H1 (cell line): ENCODE results near the gene AAGAB. TPM values are rescaled to one million over a fixed set of nuclear protein-coding genes. Genes with fewer than 3 reads are reported as not detected.

Source experiments
- CTCF ChIA-PET: fragments of 300-600 bp; sonication (Branson Sonifier 250); formaldehyde crosslinking; loops from one replicate; lab custom pipeline; 2021; ENCODE audit not compliant: partially characterized antibody; lab: Charles Lee
- POLR2A ChIA-PET: fragments of 300-600 bp; sonication (Branson Sonifier 250); formaldehyde crosslinking; loops from one replicate; lab custom pipeline; 2021; ENCODE audit warnings: inconsistent platforms; ENCODE audit not compliant: partially characterized antibody; lab: Charles Lee
- DNase-seq, 2 experiments: peaks; one replicate each; pipeline versions ENCODE4 v3.0.0 to v3.0.0-alpha.2; 2010 to 2022; ENCODE audit warnings: low spot score in 2 of 2, low read depth in 1 of 2, mixed read lengths in 1 of 2
- FAIRE-seq: peaks from 2 replicates; lab custom pipeline; 2011; peaks lifted over from hg19 to GRCh38; lab: Jason Lieb, UNC
- H2AFZ ChIP-seq: 2 replicates; pipeline ENCODE4 v1.8.1; 2012; ENCODE audit warnings: low read length, inconsistent platforms
- H2AK5ac ChIP-seq: 2 replicates; pipeline ENCODE4 v1.6.1; 2013; ENCODE audit warnings: low read depth, low read length
- H2BK120ac ChIP-seq: replicated peaks from 2 replicates; pipeline ENCODE3; 2013; ENCODE audit warnings: low read depth, low read length, inconsistent platforms
- H2BK12ac ChIP-seq: 2 replicates; pipeline ENCODE4 v1.6.1; 2013; ENCODE audit warnings: low read depth, low read length
- H2BK15ac ChIP-seq: 2 replicates; pipeline ENCODE4 v1.6.1; 2013; ENCODE audit warnings: low read length
- H2BK20ac ChIP-seq: 2 replicates; pipeline ENCODE4 v1.6.1; 2013; ENCODE audit warnings: low read length
- H2BK5ac ChIP-seq: 2 replicates; pipeline ENCODE4 v1.6.1; 2013; ENCODE audit warnings: low read depth, low read length
- H3K14ac ChIP-seq: 2 replicates; pipeline ENCODE4 v1.6.1; 2013; ENCODE audit warnings: inconsistent platforms; ENCODE audit not compliant: insufficient read length
- H3K18ac ChIP-seq: 2 replicates; pipeline ENCODE4 v1.6.1; 2013; ENCODE audit warnings: low read length; ENCODE audit errors: extremely low read depth
- H3K23ac ChIP-seq: 2 replicates; pipeline ENCODE4 v1.6.1; 2013; ENCODE audit warnings: inconsistent platforms; ENCODE audit not compliant: insufficient read length
- H3K23me2 ChIP-seq: 2 replicates; pipeline ENCODE4 v1.6.1; 2013; ENCODE audit warnings: low read depth, low read length
- H3K27ac ChIP-seq: 2 replicates; pipeline ENCODE4 v1.6.1; 2011; ENCODE audit warnings: low read depth, low read length, inconsistent platforms
- H3K27me3 ChIP-seq, 4 experiments: replicated peaks in 1 of 4; 1 replicate in 1 of 4; 2 replicates in 3 of 4; pipeline versions ENCODE4 v1.6.1 to v1.8.1; 2011 to 2013; ENCODE audit warnings: low read length in 3 of 4, mild to moderate bottlenecking in 3 of 4, inconsistent platforms in 2 of 4, mixed read lengths in 2 of 4, moderate library complexity in 1 of 4; ENCODE audit not compliant: control insufficient read depth in 3 of 4, insufficient read depth in 3 of 4; ENCODE audit errors: extremely low read depth in 1 of 4
- H3K36me3 ChIP-seq, 4 experiments: 2 replicates each; pipeline versions ENCODE4 v1.6.1 to v1.8.1; 2011 to 2013; ENCODE audit warnings: mild to moderate bottlenecking in 4 of 4, low read length in 3 of 4, moderate library complexity in 2 of 4, control low read depth in 1 of 4, inconsistent platforms in 1 of 4; ENCODE audit not compliant: insufficient read depth in 4 of 4, control insufficient read depth in 2 of 4
- H3K4ac ChIP-seq: replicated peaks from 2 replicates; pipeline ENCODE3; 2013; ENCODE audit warnings: low read length, low read depth, mixed read lengths, inconsistent platforms; ENCODE audit not compliant: insufficient read length
- H3K4me1 ChIP-seq, 4 experiments: replicated peaks in 1 of 4; 1 replicate in 1 of 4; 2 replicates in 3 of 4; pipeline versions ENCODE4 v1.6.1 to v1.8.1; 2011 to 2013; ENCODE audit warnings: low read length in 3 of 4, inconsistent platforms in 2 of 4, mixed read lengths in 1 of 4; ENCODE audit not compliant: insufficient read depth in 4 of 4, control insufficient read depth in 3 of 4
- H3K4me2 ChIP-seq, 2 experiments: 2 replicates each; pipeline versions ENCODE4 v1.6.1 to v1.8.1; 2011 to 2013; ENCODE audit warnings: low read depth in 2 of 2, low read length in 2 of 2, control low read depth in 1 of 2, inconsistent platforms in 1 of 2, mild to moderate bottlenecking in 1 of 2; ENCODE audit not compliant: insufficient read depth in 1 of 2
- H3K4me3 ChIP-seq, 4 experiments: fragments of 200-600, 300-600 bp in 1 of 4; sonication (generic), shearing (Covaris generic), sonication (Bioruptor Twin) in 1 of 4; 2 replicates each; pipeline versions ENCODE4 v1.5.1 to v1.8.1; 2011 to 2016; ENCODE audit warnings: low read length in 4 of 4, low read depth in 3 of 4, control low read depth in 2 of 4, inconsistent platforms in 2 of 4, mild to moderate bottlenecking in 2 of 4, mixed read lengths in 1 of 4, moderate library complexity in 1 of 4; ENCODE audit not compliant: insufficient read depth in 2 of 4; ENCODE audit errors: extremely low read depth in 1 of 4
- H3K56ac ChIP-seq: replicated peaks from 2 replicates; pipeline ENCODE3; 2013; ENCODE audit warnings: low read depth, mild to moderate bottlenecking, mixed read lengths, low read length, inconsistent platforms; ENCODE audit not compliant: insufficient read length
- H3K79me1 ChIP-seq: 2 replicates; pipeline ENCODE4 v1.6.1; 2013; ENCODE audit warnings: low read depth, low read length, control low read depth
- H3K79me2 ChIP-seq, 2 experiments: 2 replicates each; pipeline versions ENCODE4 v1.6.1 to v1.8.1; 2012 to 2013; ENCODE audit warnings: low read length in 2 of 2, mild to moderate bottlenecking in 2 of 2, inconsistent platforms in 1 of 2; ENCODE audit not compliant: insufficient read depth in 2 of 2, control insufficient read depth in 1 of 2
- H3K9ac ChIP-seq, 4 experiments: replicated peaks in 1 of 4; 1 replicate in 1 of 4; 2 replicates in 3 of 4; pipeline versions ENCODE4 v1.6.1 to v1.8.1; 2011 to 2013; ENCODE audit warnings: low read depth in 3 of 4, low read length in 3 of 4, control low read depth in 2 of 4, mild to moderate bottlenecking in 2 of 4, moderate library complexity in 2 of 4, inconsistent platforms in 1 of 4; ENCODE audit errors: extremely low read depth in 1 of 4
- H3K9me3 ChIP-seq, 2 experiments: 2 replicates each; pipeline versions ENCODE4 v1.6.1 to v1.8.1; 2012 to 2013; ENCODE audit warnings: mild to moderate bottlenecking in 2 of 2, moderate library complexity in 2 of 2, control low read depth in 1 of 2, inconsistent platforms in 1 of 2, low read depth in 1 of 2, low read length in 1 of 2, mixed read lengths in 1 of 2; ENCODE audit not compliant: insufficient read depth in 2 of 2
- H4K20me1 ChIP-seq, 2 experiments: replicated peaks in 1 of 2; 2 replicates each; pipeline versions ENCODE3 to v1.8.1; 2011 to 2013; ENCODE audit warnings: inconsistent platforms in 2 of 2, low read length in 2 of 2, mild to moderate bottlenecking in 1 of 2; ENCODE audit not compliant: insufficient read depth in 2 of 2, control insufficient read depth in 1 of 2
- H4K5ac ChIP-seq: 2 replicates; pipeline ENCODE4 v1.6.1; 2013; ENCODE audit warnings: low read length, low read depth, mixed read lengths, inconsistent platforms; ENCODE audit not compliant: insufficient read length
- H4K8ac ChIP-seq: 2 replicates; pipeline ENCODE4 v1.8.0; 2013; ENCODE audit warnings: mild to moderate bottlenecking, moderate library complexity, low read length, inconsistent platforms; ENCODE audit not compliant: insufficient read depth; ENCODE audit errors: extremely low read depth
- H4K91ac ChIP-seq: replicated peaks from 2 replicates; pipeline ENCODE3; 2013; ENCODE audit warnings: low read length, mixed read lengths, inconsistent platforms; ENCODE audit not compliant: insufficient read length
- BACH1 ChIP-seq: IDR thresholded peaks from 2 replicates; pipeline ENCODE4 v1.6.1; 2012; ENCODE audit warnings: low read length, improper control_type of control experiment
- JUN ChIP-seq: IDR thresholded peaks from 2 replicates; pipeline ENCODE4 v1.6.1; 2011; ENCODE audit warnings: low read depth, mild to moderate bottlenecking, improper control_type of control experiment, low read length
- KDM5A ChIP-seq: fragments of 200-600 bp; IDR thresholded peaks from 2 replicates; pipeline ENCODE4 v1.7.1; 2012; ENCODE audit warnings: mild to moderate bottlenecking, low read length, inconsistent platforms, mixed read lengths
- NRF1 ChIP-seq: IDR thresholded peaks from 2 replicates; pipeline ENCODE4 v1.6.1; 2011; ENCODE audit warnings: mild to moderate bottlenecking, low read depth, low read length, improper control_type of control experiment
- POU5F1 ChIP-seq: IDR thresholded peaks from 2 replicates; pipeline ENCODE4 v1.6.1; 2011; ENCODE audit warnings: low read depth, mild to moderate bottlenecking, low read length, moderate library complexity
- SAP30 ChIP-seq: fragments of 300-600 bp; sonication (generic); IDR thresholded peaks from 2 replicates; pipeline ENCODE4 v1.7.1; 2012; ENCODE audit warnings: low read length, moderate library complexity, mild to moderate bottlenecking, inconsistent platforms; ENCODE audit not compliant: insufficient read depth, insufficient replicate concordance
- SP4 ChIP-seq: IDR thresholded peaks from 2 replicates; pipeline ENCODE4 v1.6.1; 2012; ENCODE audit warnings: low read length, inconsistent platforms
- TAF1 ChIP-seq: IDR thresholded peaks from 2 replicates; pipeline ENCODE4 v1.6.1; 2011; ENCODE audit warnings: mild to moderate bottlenecking, low read depth, low read length
- TCF12 ChIP-seq: IDR thresholded peaks from 2 replicates; pipeline ENCODE4 v1.6.1; 2011; ENCODE audit warnings: low read depth, mild to moderate bottlenecking, low read length
- YY1 ChIP-seq: IDR thresholded peaks from 2 replicates; pipeline ENCODE4 v1.6.1; 2011; ENCODE audit warnings: low read depth, mild to moderate bottlenecking, low read length
- WGBS, 2 experiments: shearing (Covaris generic) in 1 of 2; methylation state at CpG; one replicate each; pipeline versions ENCODE4 v1.1.6 to v1.1.7; 2013 to 2015; ENCODE audit warnings: low lambda C conversion rate in 2 of 2, mixed read lengths in 2 of 2, inconsistent platforms in 1 of 2, low coverage in 1 of 2, missing lambda C conversion rate in 1 of 2; ENCODE audit not compliant: insufficient replicate concordance in 2 of 2, insufficient coverage in 1 of 2, insufficient read length in 1 of 2; ENCODE audit errors: extremely low coverage in 1 of 2, missing lambda C conversion rate in 1 of 2; 5-methylcytosine and 5-hydroxymethylcytosine counted together
- polyA plus RNA-seq, 7 experiments: library from polyadenylated mRNA; depleted of rRNA in 3 of 7; stranded (reverse) in 5 of 7; unstranded in 2 of 7; fragments of >200 nt in 5 of 7; fragments of 200-250 nt in 2 of 7; gene quantifications; 1 replicate in 5 of 7; 2 replicates in 1 of 7; 4 replicates in 1 of 7; pipeline versions ENCODE4 v1.2.1 to v1.2.3, GENCODE V29; 2011 to 2013; ENCODE audit warnings: missing spikeins in 2 of 7, mixed read lengths in 2 of 7
- total RNA-seq: library from RNA; stranded (reverse); fragmentation: NEBNext Ultra II Directional; extraction: Animal tissue kit (Norgen Biotek cat#: 25700); gene quantifications from 2 replicates; pipeline ENCODE4 v1.2.1, GENCODE V29; 2021

The AAGAB gene
- total and polyA plus RNA-seq, 2 of the 8 experiments (the other 6 are each of a cell fraction or from before 2014, with no cell fraction given) = 20.1 to 45.9 TPM

- 86% methylated on average over 3 of the region's 3 CpGs; no CpG with 5 or more reads in 1 of the 2 experiments for WGBS, 2 experiments
- Histone ChIP-seq H2BK12ac (no peak overlapping the region), H2AK5ac (no peak overlapping the region), H3K79me1 (no peaks in the 10 kb centered on the region), H2BK120ac (no peak overlapping the region), H3K14ac (no peak overlapping the region), H4K5ac (no peak overlapping the region), H4K8ac (no peak overlapping the region)
- POLR2A ChIA-PET = no interaction called here
- no peak for TF ChIP-seq TAF1
- TF ChIP-seq SP4 = no peak
- no peak for TF ChIP-seq POU5F1
- TF ChIP-seq TCF12 = no peak
- no peak for TF ChIP-seq KDM5A
- no peak for TF ChIP-seq BACH1
- no peak for TF ChIP-seq NRF1
- TF ChIP-seq SAP30 = no peak
- TF ChIP-seq JUN = no peak
- TF ChIP-seq YY1 = no peak
- TF ChIP-seq, all 59 proteins: peak for 0
- Histone ChIP-seq H2BK15ac (no peak overlapping the region), H4K91ac (no peak overlapping the region), H3K27ac (no peak overlapping the region), H3K4me1 (no peaks in the 10 kb centered on the region), H3K18ac (no peak overlapping the region), H3K23me2 (peaks cover 2% of the 10 kb centered on the region; the same call in 1 of the 2 replicates), H3K56ac (no peak overlapping the region), H3K9ac (no peak overlapping the region), H3K36me3 (peaks cover 0 to 21% (median 7%) of the 10 kb centered on the region in 4 experiments; a peak in 6 of 8 replicates), H2AFZ (no peak overlapping the region), H3K4me2 (no peak overlapping the region), H2BK5ac (no peak overlapping the region), H4K20me1 (no peaks in the 10 kb centered on the region), H3K27me3 (no peaks in the 10 kb centered on the region), H3K23ac (no peak overlapping the region), H2BK20ac (no peak overlapping the region), H3K9me3 (no peaks in the 10 kb centered on the region), H3K4ac (no peak overlapping the region), H3K4me3 (no peak overlapping the region), H3K79me2 (no peaks in the 10 kb centered on the region)
- CTCF ChIA-PET = no interaction called here
- no peak for FAIRE-seq
- DNase-seq = no peak
These were observed 46.8 kb downstream of the AAGAB start for GRCh38 chr15:67207555-67208207.
